IMR-90 (cell line): ENCODE measurements around the gene SLC34A3. TPM values are rescaled to one million over a fixed set of nuclear protein-coding genes. Genes with fewer than 3 reads are reported as not detected.
A peak's percentile ranks its signal among the peaks of the same experiment; 100 is the strongest.

Source experiments
- ATAC-seq: fragments of 200-7000 bp; cut with Tn5 transposase; 2 replicates; pipeline ENCODE4 v1.9.1; 2020; ENCODE audit warnings: low read depth, mild to moderate bottlenecking, moderate library complexity
- BruUV-seq: library from RNA; stranded (reverse); fragments of 400-500 nt; replicated peaks from 2 replicates; lab custom pipeline; 2021; lab: Mats Ljungman, UMichigan
- CTCF ChIA-PET: fragments of 300-600 bp; formaldehyde crosslinking; extraction: SDS; loops from one replicate; lab custom pipeline; 2021; ENCODE audit warnings: antibody characterized with exemption; lab: Yijun Ruan, JAX
- POLR2A ChIA-PET: fragments of 300-600 bp; sonication (Branson Sonifier 250); formaldehyde crosslinking; loops from one replicate; lab custom pipeline; 2022; ENCODE audit warnings: antibody characterized with exemption; ENCODE audit not compliant: unreplicated experiment; lab: Charles Lee
- DNase-seq: peaks from one replicate; pipeline ENCODE4 v3.0.0; 2013
- H2AFZ ChIP-seq: replicated peaks from 2 replicates; pipeline ENCODE3; 2013; ENCODE audit warnings: low read length, mild to moderate bottlenecking; ENCODE audit not compliant: poor library complexity
- H2AK5ac ChIP-seq: 2 replicates; pipeline ENCODE4 v1.6.1; 2013; ENCODE audit warnings: low read depth, low read length, inconsistent platforms
- H2AK9ac ChIP-seq: replicated peaks from 2 replicates; pipeline ENCODE3; 2013; ENCODE audit warnings: mild to moderate bottlenecking, low read depth, low read length, moderate library complexity; ENCODE audit not compliant: poor library complexity
- H2BK120ac ChIP-seq: 2 replicates; pipeline ENCODE4 v1.6.1; 2013; ENCODE audit warnings: low read depth, low read length, inconsistent platforms
- H2BK15ac ChIP-seq: 3 replicates; pipeline ENCODE4 v1.6.1; 2013; ENCODE audit warnings: low read depth, low read length, inconsistent platforms
- H2BK20ac ChIP-seq: 2 replicates; pipeline ENCODE4 v1.6.1; 2013; ENCODE audit warnings: low read depth, mild to moderate bottlenecking, inconsistent platforms, low read length, moderate library complexity
- H2BK5ac ChIP-seq: 2 replicates; pipeline ENCODE4 v1.6.1; 2013; ENCODE audit warnings: mild to moderate bottlenecking, low read depth, low read length, inconsistent platforms; ENCODE audit not compliant: poor library complexity, severe bottlenecking
- H3K14ac ChIP-seq: replicated peaks from 2 replicates; pipeline ENCODE4 v1.6.1; 2013; ENCODE audit warnings: low read depth, low read length, inconsistent platforms
- H3K18ac ChIP-seq: 2 replicates; pipeline ENCODE4 v1.6.1; 2013; ENCODE audit warnings: low read depth, low read length, control low read depth
- H3K23ac ChIP-seq: 2 replicates; pipeline ENCODE4 v1.6.1; 2013; ENCODE audit warnings: low read depth, low read length, inconsistent platforms
- H3K27ac ChIP-seq: 2 replicates; pipeline ENCODE4 v1.5.1; 2013; ENCODE audit warnings: mild to moderate bottlenecking, control low read depth, low read length; ENCODE audit not compliant: insufficient read depth
- H3K27me3 ChIP-seq: 2 replicates; pipeline ENCODE4 v1.6.1; 2013; ENCODE audit warnings: low read length; ENCODE audit not compliant: control insufficient read depth, insufficient read depth
- H3K36me3 ChIP-seq: 2 replicates; pipeline ENCODE4 v1.6.1; 2013; ENCODE audit warnings: low read length, mixed read lengths; ENCODE audit not compliant: control insufficient read depth, insufficient read depth
- H3K4ac ChIP-seq: 2 replicates; pipeline ENCODE4 v1.6.1; 2013; ENCODE audit warnings: low read depth, low read length, inconsistent platforms
- H3K4me1 ChIP-seq: 2 replicates; pipeline ENCODE4 v1.6.1; 2013; ENCODE audit warnings: low read length, mixed read lengths; ENCODE audit not compliant: control insufficient read depth, insufficient read depth
- H3K4me2 ChIP-seq: 2 replicates; pipeline ENCODE4 v1.6.1; 2013; ENCODE audit warnings: low read depth, mild to moderate bottlenecking, control low read depth, low read length, moderate library complexity
- H3K4me3 ChIP-seq: 2 replicates; pipeline ENCODE4 v1.5.1; 2013; ENCODE audit warnings: low read depth, mild to moderate bottlenecking, control low read depth, low read length, moderate library complexity; ENCODE audit not compliant: insufficient read depth
- H3K56ac ChIP-seq: 2 replicates; pipeline ENCODE4 v1.6.1; 2013; ENCODE audit warnings: low read length, inconsistent platforms; ENCODE audit not compliant: insufficient read depth; ENCODE audit errors: extremely low read depth
- H3K79me1 ChIP-seq, 2 experiments: 2 replicates each; pipeline ENCODE4 v1.6.1; 2013; ENCODE audit warnings: low read length in 2 of 2, inconsistent platforms in 1 of 2, low read depth in 1 of 2
- H3K9ac ChIP-seq: 2 replicates; pipeline ENCODE4 v1.6.1; 2013; ENCODE audit warnings: low read depth, low read length, control low read depth
- H3K9me1 ChIP-seq: 2 replicates; pipeline ENCODE4 v1.6.1; 2013; ENCODE audit warnings: low read length, inconsistent platforms; ENCODE audit not compliant: insufficient read depth
- H3K9me3 ChIP-seq: 2 replicates; pipeline ENCODE4 v1.6.1; 2013; ENCODE audit warnings: low read length; ENCODE audit not compliant: control insufficient read depth, insufficient read depth
- H4K20me1 ChIP-seq: 2 replicates; pipeline ENCODE4 v1.6.1; 2013; ENCODE audit warnings: low read length, inconsistent platforms; ENCODE audit not compliant: insufficient read depth
- H4K5ac ChIP-seq: 2 replicates; pipeline ENCODE4 v1.6.1; 2013; ENCODE audit warnings: mild to moderate bottlenecking, low read depth, low read length, control low read depth
- H4K8ac ChIP-seq, 2 experiments: 2 replicates each; pipeline ENCODE4 v1.6.1; 2013; ENCODE audit warnings: low read depth in 2 of 2, low read length in 2 of 2, control low read depth in 1 of 2, inconsistent platforms in 1 of 2
- H4K91ac ChIP-seq: 2 replicates; pipeline ENCODE4 v1.6.1; 2013; ENCODE audit warnings: low read depth, low read length, inconsistent platforms; ENCODE audit not compliant: insufficient read depth
- BHLHE40 ChIP-seq: fragments of 150-350 bp; IDR thresholded peaks from 2 replicates; pipeline ENCODE4 v1.6.1; 2016; ENCODE audit warnings: mild to moderate bottlenecking, low read depth, low read length
- CEBPB ChIP-seq: IDR thresholded peaks from 2 replicates; pipeline ENCODE4 v1.6.1; 2012; ENCODE audit warnings: low read depth, low read length, improper control_type of control experiment
- CHD1 ChIP-seq: IDR thresholded peaks from 2 replicates; pipeline ENCODE4 v1.6.1; 2012; ENCODE audit warnings: low read depth, low read length, improper control_type of control experiment
- CTCF ChIP-seq: conservative IDR thresholded peaks from 2 replicates; pipeline ENCODE4 v1.5.1; 2012; ENCODE audit warnings: mild to moderate bottlenecking, low read depth, low read length, improper control_type of control experiment
- FOS ChIP-seq: fragments of 150-350 bp; IDR thresholded peaks from 2 replicates; pipeline ENCODE4 v1.6.1; 2016; ENCODE audit warnings: low read depth, low read length
- MAFK ChIP-seq: IDR thresholded peaks from 2 replicates; pipeline ENCODE4 v1.6.1; 2012; ENCODE audit warnings: low read depth, low read length, improper control_type of control experiment
- MAZ ChIP-seq: IDR thresholded peaks from 2 replicates; pipeline ENCODE4 v1.6.1; 2012; ENCODE audit warnings: low read depth, mild to moderate bottlenecking, low read length, improper control_type of control experiment, moderate library complexity, borderline replicate concordance
- MXI1 ChIP-seq: IDR thresholded peaks from 2 replicates; pipeline ENCODE4 v1.6.1; 2012; ENCODE audit warnings: low read depth, mild to moderate bottlenecking, low read length, moderate library complexity, borderline replicate concordance
- NFE2L2 ChIP-seq: fragments of 150-350 bp; IDR thresholded peaks from 2 replicates; pipeline ENCODE4 v1.6.1; 2016; ENCODE audit warnings: low read depth, mild to moderate bottlenecking, low read length
- POLR2A ChIP-seq: IDR thresholded peaks from 2 replicates; pipeline ENCODE4 v1.6.1; 2012; ENCODE audit warnings: mild to moderate bottlenecking, low read depth, low read length
- RAD21 ChIP-seq: IDR thresholded peaks from 2 replicates; pipeline ENCODE4 v1.6.1; 2012; ENCODE audit warnings: low read length, improper control_type of control experiment
- RFX5 ChIP-seq: IDR thresholded peaks from 2 replicates; pipeline ENCODE4 v1.8.0; 2012; ENCODE audit warnings: low read depth, mild to moderate bottlenecking, low read length, moderate library complexity
- SMC3 ChIP-seq: fragments of 150-350 bp; IDR thresholded peaks from 2 replicates; pipeline ENCODE4 v1.6.1; 2016; ENCODE audit warnings: low read depth, mild to moderate bottlenecking, antibody characterized with exemption, low read length, moderate library complexity
- WGBS, 2 experiments: methylation state at CpG; one replicate each; pipeline versions ENCODE4 v1.1.5 to v1.1.7; 2013; ENCODE audit warnings: missing lambda C conversion rate in 2 of 2; ENCODE audit not compliant: insufficient read length in 1 of 2; ENCODE audit errors: extremely low coverage in 2 of 2; 5-methylcytosine and 5-hydroxymethylcytosine counted together
- dilution Hi-C: fragments of 300-500 bp; cut with HindIII; formaldehyde crosslinking; loops from one replicate; pipeline ENCODE4 v1.14.3; 2018; ENCODE audit warnings: low sequenced_read_pairs; ENCODE audit not compliant: unreplicated experiment
- in situ Hi-C: fragments of 300-500 bp; cut with MboI; formaldehyde crosslinking; loops from 3 replicates; pipeline ENCODE4 v1.14.3; 2019; ENCODE audit warnings: low sequenced_read_pairs, inconsistent platforms, mixed read lengths
- intact Hi-C: fragments of 100-400 bp; cut with micrococcal nuclease; formaldehyde crosslinking; loops from 2 replicates; pipeline ENCODE4 v1.10.0; 2022
- polyA plus RNA-seq, 3 experiments: library from polyadenylated mRNA; depleted of rRNA; stranded (reverse); fragments of >200 nt; gene quantifications; 2 replicates each; pipeline ENCODE4 v1.2.3, GENCODE V29; 2012; ENCODE audit warnings: low replicate concordance in 1 of 3
- total RNA-seq: library from RNA; depleted of rRNA; stranded (reverse); fragments of >200 nt; gene quantifications from 2 replicates; pipeline ENCODE4 v1.2.3, GENCODE V29; 2012
- TF ChIP-seq, protein P1 (sequence below): fragments of 150-350 bp; IDR thresholded peaks from 2 replicates; pipeline ENCODE4 v1.6.1; 2017; ENCODE audit warnings: mild to moderate bottlenecking, antibody characterized with exemption, low read length, low read depth
- TF ChIP-seq, protein P2 (sequence below): fragments of 150-350 bp; IDR thresholded peaks from 2 replicates; pipeline ENCODE4 v1.6.1; 2016; ENCODE audit warnings: low read depth, mild to moderate bottlenecking, low read length, moderate library complexity, borderline replicate concordance

Gene SLC34A3
- total and polyA plus RNA-seq, 2 of the 4 experiments (the other 2 are of a cell fraction) = not detected

GRCh38 chr9:137250329-137251193, 19.9 kb downstream of the SLC34A3 start:
- no peak overlapping the region for H3K56ac ChIP-seq
- H3K9me1 ChIP-seq = no peaks in the 10 kb centered on the region
- H4K8ac ChIP-seq = no peak overlapping the region
- ChIA-PET CTCF (no interaction called here), POLR2A (no interaction called here)
- H2AK9ac ChIP-seq = peak overlapping the region; percentile 72
- DNase-seq (no peak), ATAC-seq (no peak)
- no peak overlapping the region for H4K91ac ChIP-seq
- dilution Hi-C loops (no loop called here), in situ Hi-C loops (no loop called here), intact Hi-C loops (no loop called here)
- H2AFZ ChIP-seq = peak overlapping the region; percentile 56
- peaks cover 6% of the 10 kb centered on the region for H3K4me1 ChIP-seq
- WGBS, 2 experiments = 71% methylated on average over 7 of the region's 18 CpGs; no CpG with 5 or more reads in 1 of the 2 experiments
- no peak overlapping the region for H4K5ac ChIP-seq
- no peak overlapping the region for H3K23ac ChIP-seq
- H3K4me3 ChIP-seq = no peak overlapping the region
- no peak overlapping the region for H3K14ac ChIP-seq
- BruUV-seq = no TSS peak
- no peak overlapping the region for H2BK120ac ChIP-seq
- H4K20me1 ChIP-seq = no peaks in the 10 kb centered on the region
- H2AK5ac ChIP-seq = no peak overlapping the region
- no peak overlapping the region for H3K27ac ChIP-seq
- H3K36me3 ChIP-seq = no peaks in the 10 kb centered on the region
- no peak overlapping the region for H2BK15ac ChIP-seq
- no peaks in the 10 kb centered on the region for H3K27me3 ChIP-seq
- no peak overlapping the region for H3K4ac ChIP-seq
- no peak overlapping the region for H3K18ac ChIP-seq
- H3K79me1 ChIP-seq = peaks cover 4 to 9% of the 10 kb centered on the region in 2 experiments; a peak in 3 of 4 replicates
- no peak overlapping the region for H3K4me2 ChIP-seq
- no peaks in the 10 kb centered on the region for H3K9me3 ChIP-seq
- H2BK20ac ChIP-seq = no peak overlapping the region
- no peak overlapping the region for H3K9ac ChIP-seq
- H2BK5ac ChIP-seq = no peak overlapping the region
- TF ChIP-seq POLR2A (no peak), MXI1 (no peak), RFX5 (no peak), SMC3 (no peak), BHLHE40 (no peak), MAZ (no peak), RAD21 (no peak), CEBPB (no peak), CHD1 (no peak), MAFK (no peak), NFE2L2 (no peak), FOS (no peak), CTCF (no peak)
- TF ChIP-seq, protein P1, sequence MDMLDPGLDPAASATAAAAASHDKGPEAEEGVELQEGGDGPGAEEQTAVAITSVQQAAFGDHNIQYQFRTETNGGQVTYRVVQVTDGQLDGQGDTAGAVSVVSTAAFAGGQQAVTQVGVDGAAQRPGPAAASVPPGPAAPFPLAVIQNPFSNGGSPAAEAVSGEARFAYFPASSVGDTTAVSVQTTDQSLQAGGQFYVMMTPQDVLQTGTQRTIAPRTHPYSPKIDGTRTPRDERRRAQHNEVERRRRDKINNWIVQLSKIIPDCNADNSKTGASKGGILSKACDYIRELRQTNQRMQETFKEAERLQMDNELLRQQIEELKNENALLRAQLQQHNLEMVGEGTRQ = no peak
- TF ChIP-seq, protein P2, sequence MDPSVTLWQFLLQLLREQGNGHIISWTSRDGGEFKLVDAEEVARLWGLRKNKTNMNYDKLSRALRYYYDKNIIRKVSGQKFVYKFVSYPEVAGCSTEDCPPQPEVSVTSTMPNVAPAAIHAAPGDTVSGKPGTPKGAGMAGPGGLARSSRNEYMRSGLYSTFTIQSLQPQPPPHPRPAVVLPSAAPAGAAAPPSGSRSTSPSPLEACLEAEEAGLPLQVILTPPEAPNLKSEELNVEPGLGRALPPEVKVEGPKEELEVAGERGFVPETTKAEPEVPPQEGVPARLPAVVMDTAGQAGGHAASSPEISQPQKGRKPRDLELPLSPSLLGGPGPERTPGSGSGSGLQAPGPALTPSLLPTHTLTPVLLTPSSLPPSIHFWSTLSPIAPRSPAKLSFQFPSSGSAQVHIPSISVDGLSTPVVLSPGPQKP = no peak
